Nephron (organoid): ENCODE data around the gene EEF1G.

ENCODE experiments used
- H3K27ac Mint-ChIP-seq, 3 experiments: 2 replicates each; pipeline ENCODE4 v1.8.0; 2020; ENCODE audit warnings: mixed read lengths in 3 of 3, mild to moderate bottlenecking in 2 of 3, moderate library complexity in 1 of 3
- H3K27me3 Mint-ChIP-seq: 2 replicates; pipeline ENCODE4 v1.8.0; 2021; ENCODE audit warnings: low read depth, mild to moderate bottlenecking, moderate library complexity, mixed read lengths
- H3K36me3 Mint-ChIP-seq: 2 replicates; pipeline ENCODE4 v1.8.0; 2020; ENCODE audit warnings: low read depth, mixed read lengths
- H3K4me1 Mint-ChIP-seq: 2 replicates; pipeline ENCODE4 v1.8.0; 2020; ENCODE audit warnings: mixed read lengths
- H3K4me3 Mint-ChIP-seq, 3 experiments: 2 replicates each; pipeline ENCODE4 v1.8.0; 2020; ENCODE audit warnings: mild to moderate bottlenecking in 3 of 3, mixed read lengths in 3 of 3, moderate library complexity in 2 of 3
- H3K9me3 Mint-ChIP-seq: 2 replicates; pipeline ENCODE4 v1.8.0; 2020; ENCODE audit warnings: mixed read lengths
- CTCF ChIP-seq, 3 experiments: fragments of 200-600 bp; sonication (generic); IDR thresholded peaks; one replicate each; pipeline ENCODE4 v1.5.0; 2021; ENCODE audit warnings: antibody characterized with exemption in 3 of 3; ENCODE audit not compliant: unreplicated experiment in 3 of 3

EEF1G gene

GRCh38 chr11:62534779-62535545 is 38.7 kb downstream of the EEF1G start:
- no peak overlapping the region for H3K27ac Mint-ChIP-seq
- peaks cover 55% of the 10 kb centered on the region for H3K36me3 Mint-ChIP-seq
- H3K9me3 Mint-ChIP-seq, result peaks cover 5% of the 10 kb centered on the region

GRCh38 chr11:62532096-62532495 is 41.6 kb downstream of the EEF1G start:
- H3K36me3 Mint-ChIP-seq, result peaks cover 83% of the 10 kb centered on the region
- no peak overlapping the region for H3K27ac Mint-ChIP-seq
- no peak for TF ChIP-seq CTCF (IDR thresholded peaks at IDR 0.05; ENCODE audit: unreplicated experiment in 3 of 3)
- peaks cover 4% of the 10 kb centered on the region for H3K27me3 Mint-ChIP-seq
- peaks cover 12% of the 10 kb centered on the region for H3K4me1 Mint-ChIP-seq
- H3K9me3 Mint-ChIP-seq, result peaks cover 28% of the 10 kb centered on the region
- no peak overlapping the region for H3K4me3 Mint-ChIP-seq

More at GRCh38 chr11:62534779-62535545, 38.7 kb downstream of the EEF1G start:
- Mint-ChIP-seq H3K4me3 (no peak overlapping the region), H3K4me1 (peaks cover 30% of the 10 kb centered on the region), H3K27me3 (peaks cover 4% of the 10 kb centered on the region)
- no peak for TF ChIP-seq CTCF (IDR thresholded peaks at IDR 0.05; ENCODE audit: unreplicated experiment in 3 of 3)

- no peaks in the 10 kb centered on the region for H3K27me3 Mint-ChIP-seq
Measured at GRCh38 chr11:62516736-62517371, 56.8 kb downstream of the EEF1G start.

GRCh38 chr11:62514151-62514550 is 59.5 kb downstream of the EEF1G start:
- Mint-ChIP-seq H3K4me1 (no peaks in the 10 kb centered on the region), H3K27ac (no peak overlapping the region), H3K9me3 (no peaks in the 10 kb centered on the region), H3K27me3 (no peaks in the 10 kb centered on the region), H3K4me3 (no peak overlapping the region), H3K36me3 (peaks cover 41% of the 10 kb centered on the region)
- TF ChIP-seq CTCF (IDR thresholded peaks at IDR 0.05; ENCODE audit: unreplicated experiment in 3 of 3), result no peak

More at GRCh38 chr11:62516736-62517371, 56.8 kb downstream of the EEF1G start:
- TF ChIP-seq CTCF (IDR thresholded peaks at IDR 0.05; ENCODE audit: unreplicated experiment in 3 of 3), result no peak
- H3K9me3 Mint-ChIP-seq, result peaks cover 5% of the 10 kb centered on the region
- H3K36me3 Mint-ChIP-seq, result peaks cover 67% of the 10 kb centered on the region
- no peak overlapping the region for H3K27ac Mint-ChIP-seq
- H3K4me1 Mint-ChIP-seq, result no peaks in the 10 kb centered on the region
- no peak overlapping the region for H3K4me3 Mint-ChIP-seq

- TF ChIP-seq CTCF (IDR thresholded peaks at IDR 0.05; ENCODE audit: unreplicated experiment in 3 of 3), result no peak
- H3K27me3 Mint-ChIP-seq, result peaks cover under 1% of the 10 kb centered on the region
- no peak overlapping the region for H3K4me3 Mint-ChIP-seq
- H3K27ac Mint-ChIP-seq, result no peak overlapping the region
- peaks cover 4% of the 10 kb centered on the region for H3K4me1 Mint-ChIP-seq
- peaks cover 36% of the 10 kb centered on the region for H3K36me3 Mint-ChIP-seq
- no peaks in the 10 kb centered on the region for H3K9me3 Mint-ChIP-seq
Measured at GRCh38 chr11:62513626-62514025, 60.1 kb downstream of the EEF1G start.
